DMS 273 treated with DMSO at 0.1 percent for 48 hours (cell line): Measurements from ENCODE around the gene PLA2G2C.

ENCODE experiments used
- DNase-seq: peaks from one replicate; lab custom pipeline; 2025; lab: John Stamatoyannopoulos, UW

Gene PLA2G2C

GRCh38 chr1:20183616-20184271 lies 2.6 kb downstream of the PLA2G2C start:
- no peak for DNase-seq

GRCh38 chr1:20183035-20183434 lies 3.3 kb downstream of the PLA2G2C start:
- no peak for DNase-seq

- DNase-seq, result no peak
Measured at GRCh38 chr1:20182415-20182814, 3.9 kb downstream of the PLA2G2C start.

GRCh38 chr1:20180844-20181207 lies 5.5 kb downstream of the PLA2G2C start:
- DNase-seq, result no peak

GRCh38 chr1:20180129-20180843 lies 6.0 kb downstream of the PLA2G2C start:
- no peak for DNase-seq

GRCh38 chr1:20179371-20180128 lies 6.8 kb downstream of the PLA2G2C start:
- DNase-seq, result no peak

- no peak for DNase-seq
Measured at GRCh38 chr1:20178634-20179370, 7.5 kb downstream of the PLA2G2C start.

- DNase-seq, result no peak
Measured at GRCh38 chr1:20174937-20175666, 11.2 kb downstream of the PLA2G2C start.

GRCh38 chr1:20172033-20172590 lies 14.2 kb downstream of the PLA2G2C start:
- no peak for DNase-seq

GRCh38 chr1:20169932-20170331 lies 16.4 kb downstream of the PLA2G2C start:
- no peak for DNase-seq

- no peak for DNase-seq
Measured at GRCh38 chr1:20168564-20169491, 17.5 kb downstream of the PLA2G2C start.

GRCh38 chr1:20167126-20167525 lies 19.2 kb downstream of the PLA2G2C start:
- DNase-seq, result no peak

- DNase-seq, result no peak
Measured at GRCh38 chr1:20166051-20166450, 20.3 kb downstream of the PLA2G2C start.

GRCh38 chr1:20165522-20165951 lies 20.8 kb downstream of the PLA2G2C start:
- DNase-seq, result no peak

- DNase-seq, result no peak
Measured at GRCh38 chr1:20164694-20165202, 21.6 kb downstream of the PLA2G2C start.

- no peak for DNase-seq
Measured at GRCh38 chr1:20160034-20160433, 26.3 kb downstream of the PLA2G2C start.

GRCh38 chr1:20158358-20159070 lies 27.8 kb downstream of the PLA2G2C start:
- DNase-seq, result no peak

- DNase-seq, result no peak
Measured at GRCh38 chr1:20154301-20154831, 32.0 kb downstream of the PLA2G2C start.

- DNase-seq, result no peak
Measured at GRCh38 chr1:20153000-20153418, 33.3 kb downstream of the PLA2G2C start.
